ENCODE data around the gene PRKAR1A.
"Not testable (repeated sequence)": the region's sequence is repeated elsewhere in the genome, so short reads cannot be mapped to it uniquely, and the experiment has no call there.

The PRKAR1A gene

GRCh38 chr17:68512247-68512959, at the start of gene PRKAR1A:
TSS of gene PRKAR1A (plus strand) at chr17:68512430. CDS start at chr17:68515400, 2,970 bp downstream.
- DNase-seq (ENCODE audit: low spot score) = peak; percentile 97

GRCh38 chr17:68463211-68464019, 48.8 kb upstream of the PRKAR1A start:
- no peak for DNase-seq (ENCODE audit: low spot score)

- DNase-seq (ENCODE audit: low spot score) = peak; percentile 4
Measured at GRCh38 chr17:68468334-68468733, 43.9 kb upstream of the PRKAR1A start.

- DNase-seq (ENCODE audit: low spot score) = no peak
Measured at GRCh38 chr17:68468788-68469187, 43.4 kb upstream of the PRKAR1A start.

GRCh38 chr17:68470961-68471360, 41.3 kb upstream of the PRKAR1A start:
- DNase-seq (ENCODE audit: low spot score) = no peak

- no peak for DNase-seq (ENCODE audit: low spot score)
Measured at GRCh38 chr17:68480885-68481284, 31.3 kb upstream of the PRKAR1A start.

- no peak for DNase-seq (ENCODE audit: low spot score)
Measured at GRCh38 chr17:68482576-68483041, 29.6 kb upstream of the PRKAR1A start.

GRCh38 chr17:68484458-68484857, 27.8 kb upstream of the PRKAR1A start:
- no peak for DNase-seq (ENCODE audit: low spot score)

- no peak for DNase-seq (ENCODE audit: low spot score)
Measured at GRCh38 chr17:68489919-68490318, 22.3 kb upstream of the PRKAR1A start.

- no peak for DNase-seq (ENCODE audit: low spot score)
Measured at GRCh38 chr17:68491381-68492231, 20.6 kb upstream of the PRKAR1A start.

- DNase-seq (ENCODE audit: low spot score) = not testable (repeated sequence)
Measured at GRCh38 chr17:68492394-68493054, 19.7 kb upstream of the PRKAR1A start.

- no peak for DNase-seq (ENCODE audit: low spot score)
Measured at GRCh38 chr17:68495081-68495480, 17.1 kb upstream of the PRKAR1A start.

GRCh38 chr17:68497885-68498319, 14.3 kb upstream of the PRKAR1A start:
- no peak for DNase-seq (ENCODE audit: low spot score)

- no peak for DNase-seq (ENCODE audit: low spot score)
Measured at GRCh38 chr17:68498479-68499326, 13.5 kb upstream of the PRKAR1A start.

GRCh38 chr17:68499587-68499986, 12.6 kb upstream of the PRKAR1A start:
- DNase-seq (ENCODE audit: low spot score) = no peak

- no peak for DNase-seq (ENCODE audit: low spot score)
Measured at GRCh38 chr17:68501074-68501473, 11.2 kb upstream of the PRKAR1A start.

GRCh38 chr17:68505951-68506350, 6.3 kb upstream of the PRKAR1A start:
- no peak for DNase-seq (ENCODE audit: low spot score)

- no peak for DNase-seq (ENCODE audit: low spot score)
Measured at GRCh38 chr17:68507576-68507975, 4.7 kb upstream of the PRKAR1A start.

GRCh38 chr17:68509141-68510057, 2.8 kb upstream of the PRKAR1A start:
- DNase-seq (ENCODE audit: low spot score) = no peak

GRCh38 chr17:68511254-68511670, 968 bp upstream of the PRKAR1A start:
- no peak for DNase-seq (ENCODE audit: low spot score)

Data from AG08395 (cell line).